ENCODE measurements around the gene TMEM181.
"Not testable (repeated sequence)": the region's sequence is repeated elsewhere in the genome, so short reads cannot be mapped to it uniquely, and the experiment has no call there.

TMEM181 gene

DNA sequence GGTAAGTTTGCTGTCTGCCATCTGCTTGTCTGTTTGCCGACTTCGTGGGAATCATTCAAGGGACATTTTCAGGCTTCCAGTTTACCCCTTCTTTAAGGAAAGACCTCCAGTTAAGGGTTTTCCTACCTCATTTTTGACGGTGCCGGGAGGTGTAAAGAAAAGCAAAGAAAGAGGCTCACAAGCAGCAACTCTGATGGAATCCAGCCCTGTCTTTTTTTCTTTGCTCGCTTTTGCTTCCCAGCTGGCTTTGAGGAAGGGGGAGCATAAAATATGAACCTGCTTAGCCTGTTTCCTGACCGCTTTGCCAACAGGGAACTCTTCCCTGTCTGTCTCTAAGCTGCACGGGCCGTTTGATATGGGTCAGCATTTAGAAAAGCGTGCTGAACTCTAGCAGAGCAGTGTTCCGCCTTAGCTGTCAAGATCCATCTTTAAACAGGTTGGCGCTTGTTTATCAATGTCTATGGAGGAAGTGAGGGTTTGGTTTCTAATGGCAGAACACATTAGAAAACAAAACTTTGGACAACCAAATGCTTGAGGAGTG lies 103.8 kb downstream of the TMEM181 start:
- no peak for DNase-seq

DNA sequence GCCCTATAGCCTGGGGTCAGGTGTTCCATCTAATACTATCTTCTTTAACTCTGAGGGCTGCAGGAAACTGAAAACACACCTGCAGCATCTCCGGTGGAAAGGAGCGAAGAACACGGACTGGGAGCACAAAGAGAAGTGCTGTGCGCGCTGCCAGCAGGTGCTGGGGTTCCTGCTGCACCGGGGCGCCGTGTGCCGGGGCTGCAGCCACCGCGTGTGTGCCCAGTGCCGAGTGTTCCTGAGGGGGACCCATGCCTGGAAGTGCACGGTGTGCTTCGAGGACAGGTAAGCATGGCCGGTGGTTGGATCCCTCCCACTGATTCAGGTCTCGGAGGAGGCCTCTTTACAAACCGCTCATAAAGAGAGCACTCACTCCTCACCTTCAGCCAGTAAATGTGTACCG lies 105.4 kb downstream of the TMEM181 start:
- no peak for DNase-seq

DNA sequence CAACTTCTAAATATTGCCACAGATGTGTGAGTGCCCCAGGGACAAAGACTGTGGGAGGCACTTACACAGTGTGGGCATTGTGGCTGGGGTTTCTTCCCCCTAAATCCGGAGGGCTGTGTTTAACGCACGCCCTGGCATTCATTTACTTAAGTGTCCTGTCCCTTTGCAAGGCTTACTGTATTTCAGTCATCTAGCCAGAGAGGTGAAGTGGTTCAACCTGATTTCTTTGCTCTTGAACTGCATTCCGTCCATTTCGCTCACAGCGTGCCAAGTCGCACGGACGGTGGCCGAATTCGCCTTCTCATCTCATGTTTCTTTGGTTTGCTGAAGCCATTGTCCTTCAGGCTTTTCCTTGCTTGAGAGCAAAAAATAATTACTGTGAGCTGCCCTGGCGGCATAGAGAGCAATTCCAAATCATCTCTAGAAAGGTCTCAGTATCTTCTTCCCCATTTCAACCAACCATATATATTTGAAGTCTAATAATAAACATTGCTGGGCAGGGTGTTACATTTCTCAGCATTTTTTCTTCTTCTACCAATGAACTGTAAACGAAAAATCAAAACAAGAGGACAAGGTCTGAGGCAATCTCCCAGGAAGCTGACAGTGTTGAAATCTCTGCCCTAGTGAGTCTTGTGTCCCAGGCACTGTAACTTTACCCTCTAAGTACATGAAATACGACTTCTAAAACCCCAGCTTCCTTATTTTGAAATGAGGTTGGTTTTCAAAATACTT lies 106.9 kb downstream of the TMEM181 start:
- no peak for DNase-seq

DNA sequence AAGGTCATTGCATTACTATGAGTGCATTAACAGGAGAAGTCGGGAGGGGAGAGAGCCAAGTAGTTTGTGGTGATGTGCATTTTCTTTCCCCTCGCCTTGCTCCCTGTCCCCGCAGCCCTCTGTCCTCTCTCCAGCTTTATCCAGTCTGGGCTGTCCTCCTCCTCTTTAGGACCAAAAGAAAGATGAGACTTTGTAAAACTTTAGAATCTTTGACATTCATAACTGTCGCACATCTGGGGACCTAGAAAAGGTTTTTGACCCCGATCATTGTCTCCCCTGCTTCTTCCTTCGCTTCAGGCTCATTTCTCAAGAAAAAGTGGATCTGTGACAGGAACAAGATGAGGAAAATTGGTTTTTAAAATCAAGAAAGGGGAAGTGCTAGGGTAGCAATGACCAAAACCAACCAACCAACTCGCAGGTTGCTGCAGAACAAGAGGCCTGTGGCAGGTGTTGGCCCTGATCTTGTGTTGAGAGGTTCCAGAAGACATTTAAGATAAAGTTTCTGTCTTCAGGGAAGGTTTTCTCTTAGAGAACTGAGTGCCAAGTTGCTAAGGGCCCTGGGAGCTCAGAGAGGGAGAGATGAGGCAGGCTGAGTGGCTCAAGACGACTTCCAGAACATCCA lies 107.6 kb downstream of the TMEM181 start:
- no peak for DNase-seq

DNA sequence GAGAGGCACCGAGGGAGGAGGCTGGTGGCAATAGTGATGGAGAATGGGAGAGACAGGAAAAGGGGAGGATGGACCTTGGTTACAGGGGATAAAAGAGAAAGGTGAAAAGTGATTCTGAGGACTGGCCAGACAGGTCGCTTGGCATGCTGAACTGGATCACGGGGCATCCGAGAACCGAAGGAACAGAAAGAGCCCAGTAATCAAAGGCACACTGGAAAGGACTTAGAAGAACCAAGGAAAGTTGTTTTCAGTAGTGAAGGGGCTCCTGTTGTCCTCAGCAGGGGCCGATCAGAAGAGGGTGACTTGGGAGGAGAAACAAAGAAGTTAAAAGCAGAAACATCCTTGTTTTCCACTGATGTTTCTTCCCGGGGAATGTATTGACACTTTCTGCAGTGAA lies 108.8 kb downstream of the TMEM181 start:
- DNase-seq = no peak

DNA sequence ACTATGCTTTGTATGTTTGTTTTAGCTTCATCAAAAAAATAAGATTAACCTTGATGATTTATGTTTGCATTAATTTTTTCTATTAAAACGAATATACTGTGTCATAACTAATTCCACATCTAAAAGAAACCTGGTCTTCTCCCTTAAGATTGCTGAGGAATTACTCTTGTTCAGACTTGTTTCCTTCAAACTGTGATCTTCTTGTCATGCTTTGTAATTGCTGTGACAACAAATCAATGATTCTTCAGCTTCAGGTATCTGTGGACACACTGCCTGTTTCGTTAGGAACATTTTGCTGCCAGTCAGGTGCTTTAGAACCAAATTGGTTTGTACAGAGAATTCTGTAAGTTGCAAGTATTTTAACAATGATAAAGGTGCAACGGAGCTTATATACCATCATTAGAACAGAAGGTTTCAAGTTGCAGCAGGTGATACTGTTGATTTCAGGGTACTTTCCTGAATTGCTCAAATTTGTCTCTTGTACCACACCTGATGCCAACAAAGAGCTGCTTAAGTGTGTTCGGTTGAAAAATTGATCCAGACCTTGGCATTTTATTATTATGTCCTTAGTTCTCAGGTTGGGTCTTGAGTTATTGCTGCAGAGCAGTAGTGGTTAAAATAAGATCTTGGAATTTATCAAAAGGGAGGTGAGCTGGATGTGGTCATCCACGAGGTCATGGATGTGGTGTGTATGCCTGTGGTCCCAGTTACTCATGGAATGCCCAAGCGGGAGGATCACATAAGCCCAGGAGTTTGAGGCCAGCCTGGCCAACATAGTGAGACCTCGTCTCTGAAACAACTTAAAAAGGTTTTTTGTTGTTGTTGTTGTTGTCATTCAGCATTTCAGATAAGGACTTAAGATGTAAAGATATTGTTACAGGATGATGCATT lies 109.5 kb downstream of the TMEM181 start:
- DNase-seq = no peak

DNA sequence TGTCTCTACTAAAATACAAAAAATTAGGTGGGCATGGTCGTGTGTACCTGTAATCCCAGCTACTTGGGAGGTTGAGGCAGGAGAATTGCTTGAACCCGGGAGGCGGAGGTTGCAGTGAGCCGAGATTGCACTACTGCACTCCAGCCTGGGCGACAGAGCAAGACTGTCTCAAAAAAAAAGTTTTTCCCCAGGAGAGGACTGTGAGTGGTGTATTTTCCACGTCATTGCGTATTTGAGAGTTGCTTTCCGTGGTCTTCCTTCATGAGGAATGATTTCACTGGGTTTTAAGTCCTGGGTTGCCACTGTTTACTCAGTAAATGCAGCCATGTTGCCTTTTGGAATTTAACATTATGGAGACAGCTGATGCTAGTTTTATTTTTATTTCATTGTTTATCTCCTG lies 112.2 kb downstream of the TMEM181 start:
- not testable (repeated sequence) for DNase-seq

DNA sequence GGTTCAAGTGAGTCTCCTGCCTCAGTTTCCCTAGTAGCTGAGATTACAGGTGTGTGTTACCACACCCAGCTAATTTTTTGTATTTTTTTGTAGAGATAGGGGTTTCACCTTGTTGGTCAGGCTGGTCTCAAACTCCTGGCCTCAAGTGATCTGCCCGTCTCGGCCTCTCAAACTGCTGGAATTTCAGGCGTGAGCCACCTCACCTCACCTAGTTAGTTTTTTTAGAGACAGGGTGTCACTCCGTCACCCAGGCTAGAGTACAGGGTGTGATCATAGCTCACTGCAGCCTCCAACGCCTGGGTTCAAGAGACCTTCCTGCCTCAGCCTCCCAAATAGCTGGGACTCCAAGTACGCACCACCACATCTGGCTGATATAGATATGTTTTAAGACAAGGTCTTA lies 112.8 kb downstream of the TMEM181 start:
- no peak for DNase-seq

DNA sequence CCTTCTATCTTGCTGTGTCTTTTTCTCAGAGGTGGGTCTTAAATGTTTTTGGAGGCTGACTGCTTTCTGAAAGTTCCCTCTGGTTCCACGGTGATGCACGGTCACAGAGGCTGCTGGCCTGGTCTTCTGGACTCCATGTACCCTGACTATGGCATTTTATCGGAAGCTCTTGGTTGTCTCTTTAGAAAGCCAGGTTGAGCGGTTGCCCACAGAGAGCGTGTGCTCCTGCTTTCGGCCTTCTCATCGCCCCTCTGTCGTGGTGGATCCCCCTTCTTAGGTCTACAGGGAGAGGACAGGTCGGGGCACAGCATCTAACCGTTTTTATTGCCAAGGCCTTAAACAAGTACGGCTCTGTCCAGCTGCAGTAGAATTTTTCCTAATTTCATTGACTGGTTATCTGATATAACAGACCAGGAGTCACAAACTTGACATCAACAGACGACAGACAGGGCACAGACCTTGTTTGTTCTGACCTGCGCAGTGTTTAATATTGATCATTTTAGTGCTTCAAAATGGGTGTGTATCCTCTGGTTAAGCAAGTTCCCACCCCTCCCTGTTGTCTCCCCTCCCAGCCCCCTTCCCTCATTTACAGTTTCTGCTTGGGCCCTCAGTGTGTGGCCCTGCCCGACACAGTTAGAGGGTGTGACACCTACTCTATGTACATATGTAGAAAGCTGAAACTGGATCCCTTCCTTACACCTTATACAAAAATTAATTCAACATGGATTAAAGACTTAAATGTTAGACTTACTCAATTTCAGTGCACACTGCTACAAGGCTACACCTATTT lies 114.6 kb downstream of the TMEM181 start:
- DNase-seq = no peak

DNA sequence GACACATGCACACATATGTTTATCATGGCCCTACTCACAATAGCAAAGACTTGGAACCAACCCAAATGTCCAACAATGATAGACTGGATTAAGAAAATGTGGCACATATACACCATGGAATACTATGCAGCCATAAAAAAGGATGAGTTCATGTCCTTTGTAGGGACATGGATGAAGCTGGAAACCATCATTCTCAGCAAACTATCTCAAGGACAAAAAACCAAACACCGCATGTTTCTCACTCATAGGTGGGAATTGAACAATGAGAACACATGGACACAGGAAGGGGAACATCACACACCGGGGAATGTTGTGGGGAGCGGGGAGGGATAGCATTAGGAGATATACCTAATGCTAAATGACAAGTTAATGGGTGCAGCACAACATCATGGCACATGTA lies 117.2 kb downstream of the TMEM181 start:
- DNase-seq = not testable (repeated sequence)

DNA sequence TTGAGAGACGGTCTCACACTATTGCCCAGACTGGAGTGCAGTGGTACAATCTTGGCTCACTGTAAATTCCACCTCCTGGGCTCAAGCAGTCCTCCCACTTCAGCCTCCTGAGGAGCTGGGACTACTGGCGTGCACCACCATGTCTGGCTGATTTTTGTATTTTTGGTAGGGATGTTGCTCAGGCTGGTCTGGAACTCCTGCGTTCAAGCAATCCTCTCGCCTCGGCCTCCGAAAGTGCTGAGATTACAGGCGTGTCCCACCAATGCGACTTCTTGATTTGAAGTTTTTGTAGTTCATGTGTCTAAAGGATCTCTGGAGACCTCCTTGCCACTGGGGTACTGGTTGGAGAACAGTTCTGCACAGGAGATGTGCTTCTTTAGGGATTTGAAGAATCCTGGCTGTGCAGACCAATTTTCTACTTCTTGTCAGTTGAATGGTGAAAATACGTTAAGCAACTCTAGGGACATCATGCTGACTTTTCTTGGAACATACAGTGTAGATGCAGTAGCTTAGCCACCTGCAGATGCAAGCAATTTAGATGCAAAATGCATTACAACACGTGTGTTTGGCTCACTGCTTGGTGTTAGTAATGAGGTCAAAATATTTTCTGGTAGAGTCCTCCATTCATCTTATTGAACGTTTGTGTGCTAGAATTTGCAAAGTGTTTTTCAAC lies 118.2 kb downstream of the TMEM181 start:
- no peak for DNase-seq

DNA sequence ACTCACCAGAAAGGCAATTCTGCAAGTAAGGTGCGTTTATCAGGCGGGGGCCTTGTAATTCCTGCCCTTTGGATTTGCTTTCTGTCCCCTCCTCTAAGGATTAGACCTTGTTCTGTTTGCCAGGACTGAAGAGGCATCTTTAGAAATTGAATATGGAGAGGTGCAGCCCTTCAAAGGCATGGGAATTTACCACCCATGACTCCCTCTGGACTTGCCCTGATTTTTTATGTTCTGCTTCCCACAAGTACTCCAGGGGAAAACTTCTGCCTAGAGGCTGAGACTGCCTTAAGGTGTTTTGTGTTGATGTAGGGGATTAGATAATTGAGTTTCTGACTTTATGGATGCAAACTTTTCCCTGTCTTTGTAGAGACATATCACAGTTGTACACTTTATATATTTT lies 120.1 kb downstream of the TMEM181 start:
- DNase-seq = no peak

DNA sequence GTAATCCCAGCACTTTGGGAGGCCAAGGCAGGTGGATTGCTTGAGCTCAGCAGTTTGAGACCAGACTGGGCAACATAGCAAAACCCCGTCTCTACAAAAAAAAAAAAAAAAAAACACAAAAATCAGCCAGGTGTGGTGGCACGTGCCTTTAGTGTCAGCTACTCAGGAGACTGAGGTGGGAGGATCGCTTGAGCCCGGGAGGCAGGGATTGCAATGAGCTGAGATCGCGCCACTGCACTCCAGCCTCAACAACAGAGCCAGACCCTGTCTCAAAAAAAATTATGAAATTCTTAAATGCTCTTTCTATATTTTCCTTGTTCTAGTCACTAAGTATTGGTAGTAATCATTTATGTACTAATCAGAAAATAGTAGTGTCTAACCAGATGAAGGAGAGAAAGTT lies 120.6 kb downstream of the TMEM181 start:
- no peak for DNase-seq

DNA sequence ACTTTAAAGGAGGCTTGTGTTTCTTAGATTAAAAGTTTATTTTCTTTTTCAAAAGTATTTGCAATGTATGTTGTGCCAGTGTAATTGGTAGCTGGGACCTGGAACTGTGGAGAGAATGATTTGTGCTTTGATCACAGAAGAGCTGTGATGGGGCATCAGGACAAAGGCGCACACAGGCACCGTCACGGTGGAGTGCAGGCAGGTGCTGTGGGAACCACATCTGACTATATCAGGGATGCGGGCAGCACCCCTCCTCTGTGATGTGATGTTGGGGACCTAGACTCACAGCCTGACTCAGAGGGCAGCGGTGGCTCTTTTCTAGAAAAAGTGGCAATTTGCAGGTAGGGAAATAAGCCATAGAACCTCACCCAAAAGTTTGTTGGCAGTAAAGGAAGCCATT lies 124.4 kb downstream of the TMEM181 start:
- DNase-seq = no peak

DNA sequence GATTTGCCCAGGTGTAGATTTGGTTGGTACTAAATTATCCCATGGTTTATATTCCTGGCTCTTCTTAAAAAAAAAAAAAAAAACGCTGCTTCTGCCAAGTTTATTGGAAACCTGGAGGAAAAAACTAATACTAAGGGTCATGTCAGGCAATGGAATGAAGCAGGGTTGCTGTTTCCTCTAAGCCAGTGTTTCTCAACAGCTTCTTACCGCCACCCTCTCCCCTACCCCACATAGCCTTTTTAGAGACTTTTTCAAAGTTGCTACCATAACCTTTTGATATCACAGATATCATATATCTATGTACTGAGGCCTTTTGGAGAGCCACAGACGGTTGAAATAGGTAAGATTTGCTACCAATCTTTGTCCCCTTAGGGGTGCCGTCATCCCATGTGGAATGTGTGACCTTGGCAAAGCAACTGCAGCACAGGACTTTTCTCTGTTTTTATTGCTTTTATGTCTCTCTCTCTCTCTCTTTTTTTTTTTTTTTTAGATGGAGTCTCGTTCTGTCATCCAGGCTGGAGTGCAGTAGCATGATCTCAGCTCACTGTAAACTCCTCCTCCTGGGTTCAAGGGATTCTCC lies 124.9 kb downstream of the TMEM181 start:
- no peak for DNase-seq
